DOHH2 (cell line): Measurements from ENCODE around the gene TMEM255A.

Experiments
- EZH2phosphoT487 ChIP-seq: fragments of 200-600 bp; sonication (generic); IDR thresholded peaks from 2 replicates; pipeline ENCODE4 v1.6.1; 2017; ENCODE audit warnings: borderline replicate concordance, mild to moderate bottlenecking, antibody characterized with exemption, low read length, moderate library complexity, mixed read lengths
- TF ChIP-seq, protein P1 (sequence below): fragments of 200-600 bp; sonication (generic); IDR thresholded peaks from one replicate; pipeline ENCODE4 v1.5.1; 2014; ENCODE audit warnings: antibody characterized with exemption, mild to moderate bottlenecking, low read depth, low read length; ENCODE audit not compliant: poor library complexity, severe bottlenecking

DNA sequence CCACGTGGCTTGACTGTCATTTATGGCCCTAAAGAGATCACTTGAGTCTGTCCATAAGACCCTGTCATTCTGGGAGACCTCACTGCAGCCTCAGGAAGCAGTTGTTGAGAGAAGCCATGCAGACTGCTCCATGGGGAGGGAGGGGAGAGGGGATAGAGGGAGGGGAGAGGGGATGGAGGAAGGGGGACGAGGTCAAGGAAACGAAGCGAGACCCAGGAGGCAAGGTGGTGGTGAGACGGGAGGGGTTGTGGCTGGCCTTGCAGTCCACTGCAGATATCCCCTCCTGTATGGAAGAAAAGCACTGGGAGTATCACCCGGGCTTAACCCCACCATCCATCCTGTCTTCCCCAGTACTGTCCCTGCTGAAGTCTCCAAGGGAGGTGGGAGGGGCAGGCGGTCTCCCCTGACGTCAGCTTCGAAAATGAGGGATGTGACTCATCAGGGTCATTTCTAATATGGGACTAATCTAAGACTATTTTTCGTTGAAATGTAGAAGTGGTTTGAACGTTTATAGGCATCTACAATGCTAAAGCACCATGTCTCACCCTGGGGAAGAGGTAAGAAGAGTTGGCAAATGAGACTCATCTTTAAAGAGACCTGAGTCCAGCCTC is 5.6 kb downstream of the TMEM255A start:
- TF ChIP-seq, protein P1, sequence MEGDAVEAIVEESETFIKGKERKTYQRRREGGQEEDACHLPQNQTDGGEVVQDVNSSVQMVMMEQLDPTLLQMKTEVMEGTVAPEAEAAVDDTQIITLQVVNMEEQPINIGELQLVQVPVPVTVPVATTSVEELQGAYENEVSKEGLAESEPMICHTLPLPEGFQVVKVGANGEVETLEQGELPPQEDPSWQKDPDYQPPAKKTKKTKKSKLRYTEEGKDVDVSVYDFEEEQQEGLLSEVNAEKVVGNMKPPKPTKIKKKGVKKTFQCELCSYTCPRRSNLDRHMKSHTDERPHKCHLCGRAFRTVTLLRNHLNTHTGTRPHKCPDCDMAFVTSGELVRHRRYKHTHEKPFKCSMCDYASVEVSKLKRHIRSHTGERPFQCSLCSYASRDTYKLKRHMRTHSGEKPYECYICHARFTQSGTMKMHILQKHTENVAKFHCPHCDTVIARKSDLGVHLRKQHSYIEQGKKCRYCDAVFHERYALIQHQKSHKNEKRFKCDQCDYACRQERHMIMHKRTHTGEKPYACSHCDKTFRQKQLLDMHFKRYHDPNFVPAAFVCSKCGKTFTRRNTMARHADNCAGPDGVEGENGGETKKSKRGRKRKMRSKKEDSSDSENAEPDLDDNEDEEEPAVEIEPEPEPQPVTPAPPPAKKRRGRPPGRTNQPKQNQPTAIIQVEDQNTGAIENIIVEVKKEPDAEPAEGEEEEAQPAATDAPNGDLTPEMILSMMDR: no peak
- no peak for TF ChIP-seq EZH2phosphoT487
